HG03439 (cell line): ENCODE data around the gene ITPKB.
"Not testable (repeated sequence)": the region's sequence is repeated elsewhere in the genome, so short reads cannot be mapped to it uniquely, and the experiment has no call there.

Experiments
- ATAC-seq: cut with Tn5 transposase; IDR thresholded peaks from one replicate; pipeline ENCODE4 v1.9.1; 2021; ENCODE audit warnings: mild to moderate bottlenecking, moderate library complexity; ENCODE audit not compliant: unreplicated experiment

Gene ITPKB

GRCh38 chr1:226606311-226607267 is 132.5 kb downstream of the ITPKB start:
- no peak for ATAC-seq

GRCh38 chr1:226605318-226605950 is 133.6 kb downstream of the ITPKB start:
- no peak for ATAC-seq

GRCh38 chr1:226604560-226605317 is 134.3 kb downstream of the ITPKB start:
- no peak for ATAC-seq

GRCh38 chr1:226603858-226604559 is 135.1 kb downstream of the ITPKB start:
- no peak for ATAC-seq

GRCh38 chr1:226603022-226603857 is 135.8 kb downstream of the ITPKB start:
- no peak for ATAC-seq

GRCh38 chr1:226602186-226603021 is 136.7 kb downstream of the ITPKB start:
- no peak for ATAC-seq

GRCh38 chr1:226601456-226601855 is 137.6 kb downstream of the ITPKB start:
- ATAC-seq, result no peak

GRCh38 chr1:226600254-226600653 is 138.8 kb downstream of the ITPKB start:
- no peak for ATAC-seq

- no peak for ATAC-seq
Measured at GRCh38 chr1:226599636-226600238, 139.3 kb downstream of the ITPKB start.

- ATAC-seq, result not testable (repeated sequence)
Measured at GRCh38 chr1:226598955-226599354, 140.1 kb downstream of the ITPKB start.

GRCh38 chr1:226598455-226598849 is 140.6 kb downstream of the ITPKB start:
- ATAC-seq, result no peak

GRCh38 chr1:226597616-226598454 is 141.2 kb downstream of the ITPKB start:
- ATAC-seq, result no peak

GRCh38 chr1:226596531-226597165 is 142.4 kb downstream of the ITPKB start:
- ATAC-seq, result no peak

- no peak for ATAC-seq
Measured at GRCh38 chr1:226593541-226593940, 145.5 kb downstream of the ITPKB start.

- no peak for ATAC-seq
Measured at GRCh38 chr1:226590614-226591013, 148.5 kb downstream of the ITPKB start.

GRCh38 chr1:226589008-226589733 is 149.9 kb downstream of the ITPKB start:
- ATAC-seq, result no peak

- ATAC-seq, result no peak
Measured at GRCh38 chr1:226588484-226588883, 150.6 kb downstream of the ITPKB start.
